HEK293 (cell line): Measurements from ENCODE around the gene STIP1.
"Not testable (repeated sequence)": the region's sequence is repeated elsewhere in the genome, so short reads cannot be mapped to it uniquely, and the experiment has no call there.

ENCODE experiments used
- CTCF ChIA-PET: fragments of 350-600 bp; formaldehyde crosslinking; extraction: SDS; loops from one replicate; lab custom pipeline; 2021; ENCODE audit warnings: antibody characterized with exemption; lab: Yijun Ruan, JAX
- POLR2A ChIA-PET: fragments of 300-600 bp; formaldehyde crosslinking; extraction: SDS; loops from one replicate; lab custom pipeline; 2020; ENCODE audit warnings: antibody characterized with exemption, inconsistent platforms; lab: Yijun Ruan, JAX
- H3K27ac ChIP-seq: fragments of 200-500 bp; sonication (Bioruptor generic); 2 replicates; pipeline ENCODE4 v1.5.1; 2014; ENCODE audit warnings: low read depth, low read length, control low read depth, inconsistent platforms; ENCODE audit errors: extremely low read depth
- H3K36me3 ChIP-seq, 2 experiments: fragments of 200-500 bp in 1 of 2; sonication (Bioruptor generic) in 1 of 2; 1 replicate in 1 of 2; 2 replicates in 1 of 2; pipeline ENCODE4 v1.5.1; 2014 to 2017; ENCODE audit warnings: inconsistent platforms in 2 of 2, low read length in 2 of 2; ENCODE audit not compliant: control insufficient read depth in 2 of 2, insufficient read depth in 1 of 2
- H3K4me1 ChIP-seq: fragments of 200-500 bp; sonication (Bioruptor generic); 2 replicates; pipeline ENCODE4 v1.5.1; 2014; ENCODE audit warnings: mild to moderate bottlenecking, low read length, inconsistent platforms; ENCODE audit not compliant: control insufficient read depth, insufficient read depth
- H3K4me3 ChIP-seq: 2 replicates; pipeline ENCODE4 v1.5.1; 2011; ENCODE audit warnings: low read depth, mild to moderate bottlenecking, control low read depth, low read length, moderate library complexity
- H3K9me3 ChIP-seq: fragments of 200-500 bp; sonication (Bioruptor generic); 2 replicates; pipeline ENCODE4 v1.5.1; 2014; ENCODE audit warnings: low read depth, low read length, inconsistent platforms; ENCODE audit not compliant: control insufficient read depth, insufficient read depth
- EGR2 ChIP-seq: fragments of 450-650 bp; formaldehyde crosslinking; IDR thresholded peaks from 2 replicates; pipeline ENCODE4 v1.5.1; 2016; ENCODE audit warnings: low read depth, missing biosample characterization, missing genetic modification characterization
- GFI1B ChIP-seq: fragments of 450-650 bp; formaldehyde crosslinking; IDR thresholded peaks from 2 replicates; pipeline ENCODE4 v1.5.1; 2016; ENCODE audit warnings: missing biosample characterization, missing genetic modification characterization
- GLI4 ChIP-seq: fragments of 450-650 bp; formaldehyde crosslinking; IDR thresholded peaks from 2 replicates; pipeline ENCODE4 v1.5.1; 2016; ENCODE audit warnings: missing biosample characterization, missing genetic modification characterization
- INSM2 ChIP-seq: fragments of 450-650 bp; formaldehyde crosslinking; IDR thresholded peaks from 2 replicates; pipeline ENCODE4 v1.5.1; 2016; ENCODE audit warnings: missing biosample characterization, missing genetic modification characterization
- KLF7 ChIP-seq: fragments of 450-650 bp; formaldehyde crosslinking; IDR thresholded peaks from 2 replicates; pipeline ENCODE4 v1.5.1; 2016; ENCODE audit warnings: missing biosample characterization, missing genetic modification characterization, borderline replicate concordance
- KLF8 ChIP-seq: fragments of 450-650 bp; formaldehyde crosslinking; IDR thresholded peaks from 2 replicates; pipeline ENCODE4 v1.5.1; 2016; ENCODE audit warnings: missing biosample characterization, missing genetic modification characterization
- KLF9 ChIP-seq: fragments of 450-650 bp; formaldehyde crosslinking; IDR thresholded peaks from 2 replicates; pipeline ENCODE4 v1.5.1; 2016; ENCODE audit warnings: missing biosample characterization, missing genetic modification characterization, low read depth
- MYNN ChIP-seq: fragments of 450-650 bp; formaldehyde crosslinking; IDR thresholded peaks from 2 replicates; pipeline ENCODE4 v1.5.1; 2016; ENCODE audit warnings: missing biosample characterization, missing genetic modification characterization, borderline replicate concordance
- OSR2 ChIP-seq: fragments of 450-650 bp; formaldehyde crosslinking; IDR thresholded peaks from 2 replicates; pipeline ENCODE4 v1.5.1; 2016; ENCODE audit warnings: missing biosample characterization, missing genetic modification characterization
- PRDM6 ChIP-seq: fragments of 450-650 bp; formaldehyde crosslinking; IDR thresholded peaks from 2 replicates; pipeline ENCODE4 v1.5.1; 2017; ENCODE audit warnings: missing biosample characterization, missing genetic modification characterization
- ZBTB21 ChIP-seq: fragments of 450-650 bp; formaldehyde crosslinking; IDR thresholded peaks from 2 replicates; pipeline ENCODE4 v1.5.1; 2017; ENCODE audit warnings: missing biosample characterization, missing genetic modification characterization
- ZFHX2 ChIP-seq: fragments of 450-650 bp; formaldehyde crosslinking; conservative IDR thresholded peaks from 2 replicates; pipeline ENCODE4 v1.5.1; 2016; ENCODE audit warnings: missing biosample characterization, missing genetic modification characterization
- ZFP41 ChIP-seq: fragments of 450-650 bp; formaldehyde crosslinking; IDR thresholded peaks from 2 replicates; pipeline ENCODE4 v1.5.1; 2016; ENCODE audit warnings: missing biosample characterization, missing genetic modification characterization, borderline replicate concordance
- ZNF174 ChIP-seq: fragments of 450-650 bp; formaldehyde crosslinking; IDR thresholded peaks from 2 replicates; pipeline ENCODE4 v1.5.0; 2017; ENCODE audit warnings: missing biosample characterization, mild to moderate bottlenecking, missing genetic modification characterization
- ZNF223 ChIP-seq: fragments of 450-650 bp; formaldehyde crosslinking; IDR thresholded peaks from 2 replicates; pipeline ENCODE4 v1.5.1; 2016; ENCODE audit warnings: missing biosample characterization, missing genetic modification characterization
- ZNF530 ChIP-seq: fragments of 450-650 bp; formaldehyde crosslinking; IDR thresholded peaks from 2 replicates; pipeline ENCODE4 v1.5.1; 2016; ENCODE audit warnings: low read depth, missing biosample characterization, missing genetic modification characterization
- ZNF600 ChIP-seq: fragments of 450-650 bp; formaldehyde crosslinking; IDR thresholded peaks from 2 replicates; pipeline ENCODE4 v1.5.1; 2016; ENCODE audit warnings: missing biosample characterization, missing genetic modification characterization
- ZNF629 ChIP-seq: fragments of 450-650 bp; formaldehyde crosslinking; IDR thresholded peaks from 2 replicates; pipeline ENCODE4 v1.5.1; 2017; ENCODE audit warnings: missing biosample characterization, missing genetic modification characterization
- ZNF645 ChIP-seq: fragments of 450-650 bp; formaldehyde crosslinking; IDR thresholded peaks from 2 replicates; pipeline ENCODE4; 2016; ENCODE audit warnings: missing biosample characterization, missing genetic modification characterization
- ZNF660 ChIP-seq: fragments of 450-650 bp; IDR thresholded peaks from 2 replicates; pipeline ENCODE4 v1.5.1; 2018; ENCODE audit warnings: missing biosample characterization, mild to moderate bottlenecking, missing genetic modification characterization
- ZNF664 ChIP-seq: fragments of 450-650 bp; formaldehyde crosslinking; IDR thresholded peaks from 2 replicates; pipeline ENCODE4 v1.5.1; 2016; ENCODE audit warnings: missing biosample characterization, missing genetic modification characterization
- ZNF692 ChIP-seq: fragments of 450-650 bp; formaldehyde crosslinking; IDR thresholded peaks from 2 replicates; pipeline ENCODE4 v1.5.1; 2016; ENCODE audit warnings: missing biosample characterization, missing genetic modification characterization
- ZNF830 ChIP-seq: fragments of 450-650 bp; IDR thresholded peaks from 2 replicates; pipeline ENCODE4 v1.5.0; 2018; ENCODE audit warnings: missing biosample characterization, missing genetic modification characterization, low read depth, mild to moderate bottlenecking, moderate library complexity
- ZSCAN23 ChIP-seq: fragments of 450-650 bp; formaldehyde crosslinking; IDR thresholded peaks from 2 replicates; pipeline ENCODE4 v1.5.1; 2016; ENCODE audit warnings: missing biosample characterization, missing genetic modification characterization

Gene STIP1

GRCh38 chr11:64245797-64246620, 60.0 kb downstream of the STIP1 start (continued):
- no peak for TF ChIP-seq PRDM6
- no peak for TF ChIP-seq ZSCAN23 (tag by site-specific recombination)
- TF ChIP-seq GFI1B (tag by site-specific recombination), result no peak
- TF ChIP-seq KLF9 (tag by site-specific recombination), result peak; percentile 65
- 0 out of 2 replicates have a peak, but pooled peaks have one; percentile 36 for TF ChIP-seq ZNF629 (tag by site-specific recombination)
- TF ChIP-seq ZNF174 (tag by site-specific recombination), result no peak
- TF ChIP-seq MYNN (tag by site-specific recombination), result no peak
- no peak for TF ChIP-seq ZNF223 (tag by site-specific recombination)
- TF ChIP-seq INSM2, result peak; percentile 33; the same call in 1 of the 2 replicates
- TF ChIP-seq ZFP41 (tag by site-specific recombination), result no peak
- TF ChIP-seq ZNF530 (tag by site-specific recombination), result no peak
- no peak for TF ChIP-seq ZNF645
- TF ChIP-seq ZFHX2, result peak; percentile 51
- no peak for TF ChIP-seq ZNF830

GRCh38 chr11:64246621-64246870, 60.6 kb downstream of the STIP1 start:
- Histone ChIP-seq H3K27ac (peak overlapping the region; percentile 66; the same call in 1 of the 2 replicates), H3K4me3 (peak overlapping the region; percentile 68), H3K36me3 (peaks cover 0 to 20% of the 10 kb centered on the region in 2 experiments; a peak in 1 of 3 replicates)
- CTCF ChIA-PET, result interaction anchor here (1.7 kb wide), 2 partner anchors 8 to 58 kb away, joined by 5 to 8 read pairs; no protein-coding TSS in a partner anchor
- H3K4me1 ChIP-seq, H3K9me3 ChIP-seq: not testable (repeated sequence)
- POLR2A ChIA-PET, result interaction anchor here (1.1 to 7.2 kb wide), 6 partner anchors 14 to 71 kb away, joined by 3 to 96 read pairs (median 8); partner anchors contain the start of genes NUDT22, PRDX5, TRMT112 and TRPT1

- Histone ChIP-seq H3K27ac (peak within 1 kb of the TSS; percentile 73), H3K36me3 (peaks cover 0 to 20% of the 10 kb centered on the region in 2 experiments; a peak in 1 of 3 replicates), H3K4me1 (peaks cover 7% of the 10 kb centered on the region), H3K9me3 (no peaks in the 10 kb centered on the region), H3K4me3 (peak within 1 kb of the TSS; percentile 68)
- POLR2A ChIA-PET, result interaction anchor here (1.1 to 7.2 kb wide), 5 partner anchors 21 to 71 kb away, joined by 3 to 96 read pairs (median 7); partner anchors contain the start of genes NUDT22, PRDX5, TRMT112 and TRPT1
- CTCF ChIA-PET, result interaction anchor here (1.1 to 1.7 kb wide), 3 partner anchors 8 to 58 kb away, joined by 4 to 8 read pairs (median 5); no protein-coding TSS in a partner anchor
- TF ChIP-seq GLI4 (no peak), ZNF600 (tag by site-specific recombination) (no peak), EGR2 (tag by site-specific recombination) (peak; percentile 44; the same call in 1 of the 2 replicates), ZNF692 (tag by site-specific recombination) (peak; percentile 33), KLF8 (tag by site-specific recombination) (peak; percentile 81), ZBTB21 (tag by site-specific recombination) (no peak), OSR2 (tag by site-specific recombination) (no peak), ZNF664 (no peak), ZNF660 (tag by site-specific recombination) (no peak; the same call in 1 of the 2 replicates), ZSCAN23 (tag by site-specific recombination) (no peak), KLF7 (peak; percentile 68; the same call in 1 of the 2 replicates)
These were observed 61.1 kb downstream of the STIP1 start, which contains the start of gene PPP1R14B for GRCh38 chr11:64246871-64247728. PPP1R14B (minus strand) TSS chr11:64246943; CDS start chr11:64246673, 270 bp downstream.
